K562 (cell line): Measurements from ENCODE around the gene FAM171A1.

ENCODE experiments used
- ELF4 ChIP-seq: fragments of 450-650 bp; formaldehyde crosslinking; IDR thresholded peaks from 2 replicates; pipeline ENCODE4 v1.4.0; 2022; ENCODE audit warnings: missing genetic modification characterization
- GATAD2B ChIP-seq: fragments of 450-650 bp; IDR thresholded peaks from 2 replicates; pipeline ENCODE4 v1.6.1; 2017; ENCODE audit warnings: mild to moderate bottlenecking, borderline replicate concordance
- GTF2E2 ChIP-seq: fragments of 200-800 bp; sonication (Bioruptor generic); IDR thresholded peaks from 2 replicates; pipeline ENCODE4 v1.6.1; 2016; ENCODE audit warnings: missing genetic modification characterization, missing compliant biosample characterization
- JUN ChIP-seq, 2 experiments: sonication (generic) in 1 of 2; formaldehyde crosslinking in 1 of 2; IDR thresholded peaks; 2 replicates each; pipeline versions ENCODE4 v1.6.1 to v1.8.0; 2012 to 2022; ENCODE audit warnings: borderline replicate concordance in 2 of 2, mild to moderate bottlenecking in 2 of 2, improper control_type of control experiment in 1 of 2, low read depth in 1 of 2, low read length in 1 of 2, missing genetic modification reagents in 1 of 2
- MAX ChIP-seq: sonication (generic); formaldehyde crosslinking; IDR thresholded peaks from 2 replicates; pipeline ENCODE4 v1.9.0; 2022; ENCODE audit warnings: mild to moderate bottlenecking, missing genetic modification reagents
- POLR2A ChIP-seq: fragments of 450-650 bp; conservative IDR thresholded peaks from 2 replicates; pipeline ENCODE4 v1.6.1; 2016
- TCF7 ChIP-seq: sonication (generic); IDR thresholded peaks from 2 replicates; pipeline ENCODE4 v1.6.1; 2016; ENCODE audit warnings: antibody characterized with exemption, borderline replicate concordance
- THRAP3 ChIP-seq: fragments of 450-650 bp; IDR thresholded peaks from 2 replicates; pipeline ENCODE4 v1.6.1; 2016; ENCODE audit warnings: mild to moderate bottlenecking, inconsistent platforms, borderline replicate concordance
- ZNF133 ChIP-seq: fragments of 250-450 bp; sonication (Bioruptor Pico); IDR thresholded peaks from 2 replicates; pipeline ENCODE4 v1.4.0; 2020; ENCODE audit warnings: mild to moderate bottlenecking

- TF ChIP-seq JUN (IDR thresholded peaks at IDR 0.05; ENCODE audit: borderline replicate concordance, low read depth, low read length), result no peak
- no peak for TF ChIP-seq JUN (CRISPR knock-in tag; IDR thresholded peaks at IDR 0.05; ENCODE audit: borderline replicate concordance)
- TF ChIP-seq ELF4, result no peak
- no peak for TF ChIP-seq GTF2E2 (tag)
- TF ChIP-seq POLR2A, result no peak
- TF ChIP-seq TCF7, result no peak
- no peak for TF ChIP-seq THRAP3
- TF ChIP-seq ZNF133 (CRISPR knock-in tag), result no peak
- TF ChIP-seq MAX (CRISPR knock-in tag), result no peak
- TF ChIP-seq GATAD2B, result no peak
Observed at GRCh38 chr10:15378569-15378968, 7.5 kb upstream of the FAM171A1 start.
